NT2/D1 (cell line): ENCODE data around the gene PNPLA6.

Source experiments
- SUZ12 ChIP-seq: IDR thresholded peaks from 2 replicates; pipeline ENCODE4 v1.6.1; 2011; ENCODE audit not compliant: insufficient read length, insufficient read depth; ENCODE audit errors: extremely low read depth
- YY1 ChIP-seq: IDR thresholded peaks from 2 replicates; pipeline ENCODE4 v1.6.1; 2011; ENCODE audit not compliant: insufficient read length, insufficient read depth

GRCh38 chr19:7550987-7551761 is 15.7 kb downstream of the PNPLA6 start:
- TF ChIP-seq YY1: peak; percentile 37
- no peak for TF ChIP-seq SUZ12
